Raji (cell line): ENCODE data around the gene DGKK.

Experiments used
- POLR2A ChIP-seq: IDR thresholded peaks from 2 replicates; pipeline ENCODE4 v1.6.1; 2011; ENCODE audit warnings: low read depth, low read length, control low read depth; ENCODE audit not compliant: insufficient read depth

The DGKK gene

GRCh38 chrX:50450324-50450723 lies 20.3 kb downstream of the DGKK start:
- TF ChIP-seq POLR2A: no peak

DNA sequence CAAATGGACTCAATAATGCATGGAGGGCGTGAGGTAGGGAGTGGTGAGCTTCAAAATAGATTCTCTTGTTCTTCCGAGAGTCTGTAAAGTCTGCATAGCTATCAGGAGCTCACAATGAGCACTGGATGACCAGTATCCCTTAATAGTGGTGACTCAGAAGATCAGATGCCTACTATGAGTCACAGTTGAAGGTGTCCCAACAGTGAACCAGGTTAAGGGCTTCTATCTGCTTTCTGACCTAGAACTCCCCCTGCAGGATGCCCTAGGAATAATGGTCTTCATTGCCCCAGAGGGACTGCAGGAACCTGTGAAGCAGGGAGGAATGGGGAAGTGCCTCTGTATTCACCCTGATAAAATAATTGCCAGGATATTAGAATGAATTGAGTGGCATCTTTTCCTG lies 22.1 kb downstream of the DGKK start:
- no peak for TF ChIP-seq POLR2A

GRCh38 chrX:50447535-50447934 lies 23.1 kb downstream of the DGKK start:
- TF ChIP-seq POLR2A: no peak

DNA sequence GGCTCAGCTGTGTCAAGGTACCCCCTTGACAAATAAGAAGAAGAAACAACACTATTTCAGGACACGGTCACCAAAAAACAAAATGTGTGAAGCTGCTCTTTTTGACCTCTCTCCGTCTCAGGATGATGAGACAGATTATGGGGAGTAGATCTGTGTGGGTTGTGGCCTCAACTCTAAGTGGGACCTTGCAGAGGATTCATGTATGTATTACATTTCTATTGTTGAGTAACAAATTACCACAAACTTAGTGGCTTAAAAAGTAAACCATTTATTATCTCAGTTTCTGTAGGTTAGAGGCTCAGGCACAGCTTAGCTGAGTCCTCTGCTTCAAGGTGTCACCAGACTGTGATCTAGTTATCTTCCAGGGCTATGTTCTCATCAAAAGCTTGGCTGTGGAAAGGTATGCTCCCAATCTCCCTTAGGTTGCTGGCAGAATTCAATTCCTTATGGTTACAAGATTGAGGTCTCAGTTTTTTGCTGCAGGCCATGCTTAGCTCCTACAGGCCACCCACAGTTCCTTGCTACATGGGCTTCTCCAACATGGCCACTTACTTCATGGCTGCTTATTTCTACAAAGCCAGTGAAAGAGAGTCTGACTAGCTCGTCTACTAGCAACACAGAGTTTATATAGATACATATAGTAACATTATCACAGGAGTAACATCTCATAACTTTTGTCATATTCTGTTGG lies 28.1 kb downstream of the DGKK start:
- TF ChIP-seq POLR2A: no peak

DNA sequence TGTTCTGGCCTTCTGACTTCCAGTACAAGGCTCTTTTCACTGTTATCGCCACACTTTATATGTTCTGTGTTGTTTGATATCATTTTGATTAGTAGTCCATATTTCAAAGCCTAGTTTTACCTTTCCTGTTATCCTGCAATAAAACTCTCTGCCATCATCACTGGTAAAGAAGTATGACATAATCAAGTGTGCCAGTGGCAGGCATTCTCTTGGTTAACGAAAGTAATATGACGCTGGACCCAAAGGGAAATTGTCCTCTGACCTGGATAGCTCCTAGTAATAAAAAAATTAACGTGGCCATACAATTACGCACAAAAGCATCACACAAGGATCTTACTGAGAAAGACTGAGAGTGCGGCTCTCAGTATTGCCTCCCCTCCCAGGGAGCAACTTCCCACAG lies 33.8 kb downstream of the DGKK start:
- no peak for TF ChIP-seq POLR2A

DNA sequence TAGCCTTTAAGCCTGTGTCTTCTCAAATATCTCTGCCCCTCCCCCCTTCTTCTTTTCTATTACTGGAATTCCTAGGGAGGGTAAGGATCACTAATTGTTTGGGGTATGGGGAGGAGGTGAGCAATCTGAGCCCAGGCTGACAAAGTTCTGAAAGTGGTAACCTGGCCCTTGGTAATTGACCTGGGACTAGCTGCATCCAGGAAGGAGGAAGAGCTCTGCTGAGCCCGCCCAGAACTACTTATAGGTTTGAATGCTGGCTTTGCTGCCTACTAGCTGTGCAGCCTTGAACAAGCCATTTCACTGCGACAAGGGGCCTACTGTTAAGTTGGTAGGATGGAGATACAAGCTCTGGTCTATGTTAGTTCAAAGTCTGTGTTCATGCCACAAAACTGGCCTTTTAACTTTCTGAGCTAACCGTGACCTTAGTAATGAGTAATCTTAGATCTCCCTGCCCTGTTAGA lies 37.8 kb downstream of the DGKK start:
- TF ChIP-seq POLR2A: no peak

DNA sequence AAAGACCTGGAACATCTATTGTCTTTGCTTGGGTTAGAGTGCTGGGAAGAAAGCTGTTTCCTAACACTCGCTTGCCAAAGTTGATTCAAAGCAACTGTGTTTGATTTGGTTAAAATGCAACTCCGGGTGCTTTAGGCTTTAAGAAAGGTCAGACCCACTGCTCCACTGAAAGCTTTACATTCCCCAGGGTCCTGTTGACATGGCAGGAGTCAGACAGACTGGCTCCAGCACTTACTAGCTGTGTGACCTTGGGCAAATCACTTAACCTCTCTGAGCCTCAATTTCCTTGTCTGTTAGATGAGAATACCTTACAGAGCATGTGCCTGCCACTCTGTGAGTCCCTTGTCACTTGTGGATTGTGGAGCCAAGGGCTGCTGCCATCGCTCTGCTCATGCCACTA lies 39.0 kb downstream of the DGKK start:
- no peak for TF ChIP-seq POLR2A

DNA sequence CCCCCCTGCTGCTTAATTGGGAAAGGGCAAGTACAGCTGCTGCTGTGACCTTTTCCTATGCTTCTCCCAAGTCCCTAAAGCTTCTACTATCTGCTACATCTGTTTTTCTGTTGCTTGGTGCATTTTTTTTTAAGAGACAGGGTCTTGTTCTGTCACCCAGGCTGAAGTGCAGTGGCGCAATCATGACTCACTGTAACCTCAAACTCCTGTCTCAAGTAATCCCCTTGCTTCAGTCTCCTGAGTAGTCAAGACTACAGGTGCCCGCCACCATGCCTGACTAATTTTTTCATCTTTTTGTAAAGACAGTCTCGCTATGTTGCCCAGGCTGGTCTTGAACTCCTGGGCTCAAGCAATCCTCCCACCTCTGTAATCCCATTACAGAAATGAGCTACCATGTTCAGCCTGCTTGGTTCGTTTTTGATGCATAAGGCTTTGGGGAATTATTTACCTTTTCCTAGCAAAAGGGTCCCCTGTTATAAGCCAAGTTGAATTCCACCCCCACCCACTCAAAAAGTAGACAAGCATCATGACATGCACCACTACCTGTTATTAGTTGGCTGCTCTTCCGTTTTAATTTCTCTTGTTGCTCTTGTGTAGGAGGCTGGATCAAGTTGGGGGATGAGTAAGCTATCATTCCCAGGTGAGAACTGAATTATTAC lies 39.6 kb downstream of the DGKK start:
- TF ChIP-seq POLR2A: no peak

DNA sequence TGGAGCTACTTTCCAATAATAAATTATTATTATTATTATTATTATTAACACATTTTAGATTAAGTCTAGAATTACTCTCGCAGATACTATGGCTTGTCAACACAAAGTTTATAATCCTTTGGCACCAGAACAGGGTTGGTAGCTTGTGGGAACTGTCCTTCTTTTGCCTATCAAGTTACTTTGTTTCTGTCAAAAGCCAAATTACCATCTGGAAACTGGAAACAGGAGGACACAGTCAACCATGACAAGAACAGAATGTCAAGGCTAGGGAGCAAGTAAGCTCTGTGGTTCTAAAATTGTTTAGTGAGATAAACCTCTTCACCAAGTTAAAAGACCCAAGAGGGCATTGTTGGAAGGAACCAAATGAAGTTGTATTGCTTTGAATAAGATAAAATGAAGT lies 42.5 kb downstream of the DGKK start:
- no peak for TF ChIP-seq POLR2A

GRCh38 chrX:50407976-50408375 lies 62.6 kb downstream of the DGKK start:
- no peak for TF ChIP-seq POLR2A

GRCh38 chrX:50403903-50404302 lies 66.7 kb downstream of the DGKK start:
- TF ChIP-seq POLR2A: no peak

DNA sequence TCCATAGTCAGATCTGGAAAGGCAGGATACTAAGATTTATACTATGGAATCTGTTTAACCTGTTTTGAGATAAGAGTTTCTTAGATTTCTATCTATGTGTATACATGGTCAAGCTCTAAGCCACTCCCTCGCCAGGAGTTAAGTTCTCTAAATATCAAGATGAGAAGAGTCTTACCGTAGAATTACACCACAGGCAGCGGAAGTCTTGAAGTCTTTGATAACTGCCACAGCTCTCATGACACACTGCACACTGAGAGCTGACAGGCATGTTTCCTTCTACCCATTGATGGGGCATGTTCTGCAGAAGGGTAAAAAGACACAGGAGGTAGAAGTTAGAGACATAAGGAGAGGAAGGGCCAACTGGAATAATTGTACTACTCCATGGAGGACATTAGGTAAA lies 67.7 kb downstream of the DGKK start:
- TF ChIP-seq POLR2A: no peak

DNA sequence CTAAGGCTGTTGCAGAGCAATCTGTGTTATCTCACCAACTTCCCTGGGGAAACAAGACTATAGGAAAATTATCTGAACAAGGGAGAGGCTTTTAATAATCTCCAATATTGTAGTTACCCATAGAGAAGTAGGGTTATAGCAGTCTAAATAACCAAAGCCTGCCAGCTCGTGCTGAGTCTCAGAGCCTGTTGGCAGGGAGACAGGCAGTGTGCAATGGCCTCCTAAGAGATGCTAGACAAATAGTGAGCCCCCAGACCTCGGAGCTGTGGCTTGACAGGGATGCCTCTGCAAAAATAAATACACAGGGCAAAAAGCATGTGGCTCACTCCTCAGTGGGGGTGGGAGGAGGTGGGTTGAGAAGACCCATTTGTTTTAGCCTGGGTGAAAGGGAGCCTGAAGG lies 76.7 kb downstream of the DGKK start:
- TF ChIP-seq POLR2A: no peak

DNA sequence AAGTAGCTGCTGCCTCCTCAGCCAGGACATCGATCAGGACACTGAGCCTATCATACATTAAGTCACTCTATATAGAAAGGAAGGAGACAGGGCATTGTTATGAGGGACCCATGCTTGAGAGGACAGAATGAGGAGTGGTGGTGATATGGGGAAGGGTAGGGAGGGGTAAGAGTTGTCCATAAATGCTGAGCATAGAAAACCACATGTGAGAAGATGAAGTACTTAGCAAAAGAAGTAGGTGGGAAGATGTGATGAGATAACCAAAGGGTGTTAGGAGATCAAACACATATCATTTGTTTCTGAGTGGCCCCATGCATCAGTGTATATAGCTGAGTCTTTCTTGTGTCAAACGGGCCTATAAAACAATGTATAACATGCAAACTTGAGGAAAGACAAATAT lies 84.1 kb downstream of the DGKK start:
- TF ChIP-seq POLR2A: no peak

DNA sequence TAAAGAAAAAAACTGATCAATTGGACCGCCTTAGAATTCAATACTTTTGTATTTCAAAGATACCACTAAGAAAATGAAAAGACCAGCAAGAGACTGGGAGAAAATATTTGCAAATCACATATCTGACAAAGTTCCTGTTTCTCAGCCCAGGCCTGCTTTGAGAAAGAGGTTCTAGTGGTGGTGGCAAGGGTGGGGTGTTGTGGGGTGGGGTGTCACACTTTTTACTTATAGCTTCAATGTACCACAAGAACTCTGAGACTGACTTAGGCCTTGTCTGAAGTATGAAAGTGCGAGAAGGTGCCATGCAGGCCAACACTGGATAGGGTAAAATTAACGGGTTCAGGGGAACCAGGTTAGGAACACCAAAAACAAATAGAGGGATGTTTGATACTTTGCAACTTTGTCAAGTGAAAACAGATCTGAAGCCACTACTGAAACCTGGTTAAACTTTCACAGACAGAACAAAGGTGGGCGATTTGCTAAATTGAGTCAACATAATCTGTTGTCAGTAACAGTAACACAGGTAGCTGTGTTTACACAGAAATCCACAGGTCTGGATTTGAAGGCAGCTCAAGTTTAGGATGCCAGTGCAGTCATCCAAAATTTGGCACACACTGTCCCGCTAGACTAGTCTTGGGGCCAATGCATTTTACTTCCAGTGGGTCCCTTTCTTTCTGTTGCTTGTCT lies 88.8 kb downstream of the DGKK start:
- TF ChIP-seq POLR2A: no peak

GRCh38 chrX:50375481-50376267 lies 95.0 kb downstream of the DGKK start:
- no peak for TF ChIP-seq POLR2A

GRCh38 chrX:50372966-50373365 lies 97.7 kb downstream of the DGKK start:
- no peak for TF ChIP-seq POLR2A
